Panc1 (cell line): ENCODE data around the gene NCAPD3.

ENCODE experiments used
- POLR2AphosphoS5 ChIP-seq: IDR thresholded peaks from 2 replicates; pipeline ENCODE4 v1.6.1; 2012; ENCODE audit warnings: mild to moderate bottlenecking, low read depth, low read length, moderate library complexity
- TCF7L2 ChIP-seq: IDR thresholded peaks from 2 replicates; pipeline ENCODE4 v1.6.1; 2011; ENCODE audit warnings: mild to moderate bottlenecking, low read depth, low read length, inconsistent platforms
- TF ChIP-seq, protein P1 (sequence below): fragments of 450-650 bp; IDR thresholded peaks from 2 replicates; pipeline ENCODE4 v1.5.1; 2017; ENCODE audit warnings: mild to moderate bottlenecking
- TF ChIP-seq, protein P2 (sequence below), 2 experiments: IDR thresholded peaks; 2 replicates each; pipeline ENCODE4 v1.6.1; 2011 to 2012; ENCODE audit warnings: low read depth in 2 of 2, control low read depth in 1 of 2, low read length in 1 of 2, mild to moderate bottlenecking in 1 of 2, moderate library complexity in 1 of 2; ENCODE audit not compliant: insufficient read depth in 1 of 2

DNA sequence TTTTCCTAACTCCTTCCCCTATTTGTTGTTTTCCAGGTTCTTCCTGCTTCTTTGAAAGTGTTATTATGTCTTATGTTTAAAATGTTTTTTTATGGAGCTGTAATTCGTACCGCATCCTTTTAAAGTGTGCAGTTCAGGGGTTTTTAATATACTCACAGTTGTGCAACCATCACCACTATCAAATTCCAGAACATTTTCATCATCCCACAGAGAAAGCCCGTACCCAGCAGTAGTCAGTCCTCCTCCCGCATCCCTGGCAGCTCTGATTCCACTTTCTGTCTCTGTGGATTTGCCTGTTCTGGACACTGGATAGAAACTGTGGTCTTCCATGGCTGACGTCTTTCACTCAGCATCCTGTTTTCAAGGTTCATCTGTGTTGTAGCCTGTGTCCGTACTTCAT is 81.2 kb downstream of the NCAPD3 start:
- TF ChIP-seq, protein P1, sequence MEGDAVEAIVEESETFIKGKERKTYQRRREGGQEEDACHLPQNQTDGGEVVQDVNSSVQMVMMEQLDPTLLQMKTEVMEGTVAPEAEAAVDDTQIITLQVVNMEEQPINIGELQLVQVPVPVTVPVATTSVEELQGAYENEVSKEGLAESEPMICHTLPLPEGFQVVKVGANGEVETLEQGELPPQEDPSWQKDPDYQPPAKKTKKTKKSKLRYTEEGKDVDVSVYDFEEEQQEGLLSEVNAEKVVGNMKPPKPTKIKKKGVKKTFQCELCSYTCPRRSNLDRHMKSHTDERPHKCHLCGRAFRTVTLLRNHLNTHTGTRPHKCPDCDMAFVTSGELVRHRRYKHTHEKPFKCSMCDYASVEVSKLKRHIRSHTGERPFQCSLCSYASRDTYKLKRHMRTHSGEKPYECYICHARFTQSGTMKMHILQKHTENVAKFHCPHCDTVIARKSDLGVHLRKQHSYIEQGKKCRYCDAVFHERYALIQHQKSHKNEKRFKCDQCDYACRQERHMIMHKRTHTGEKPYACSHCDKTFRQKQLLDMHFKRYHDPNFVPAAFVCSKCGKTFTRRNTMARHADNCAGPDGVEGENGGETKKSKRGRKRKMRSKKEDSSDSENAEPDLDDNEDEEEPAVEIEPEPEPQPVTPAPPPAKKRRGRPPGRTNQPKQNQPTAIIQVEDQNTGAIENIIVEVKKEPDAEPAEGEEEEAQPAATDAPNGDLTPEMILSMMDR, result no peak
- TF ChIP-seq POLR2AphosphoS5 (no peak), TCF7L2 (no peak)
- TF ChIP-seq, protein P2, sequence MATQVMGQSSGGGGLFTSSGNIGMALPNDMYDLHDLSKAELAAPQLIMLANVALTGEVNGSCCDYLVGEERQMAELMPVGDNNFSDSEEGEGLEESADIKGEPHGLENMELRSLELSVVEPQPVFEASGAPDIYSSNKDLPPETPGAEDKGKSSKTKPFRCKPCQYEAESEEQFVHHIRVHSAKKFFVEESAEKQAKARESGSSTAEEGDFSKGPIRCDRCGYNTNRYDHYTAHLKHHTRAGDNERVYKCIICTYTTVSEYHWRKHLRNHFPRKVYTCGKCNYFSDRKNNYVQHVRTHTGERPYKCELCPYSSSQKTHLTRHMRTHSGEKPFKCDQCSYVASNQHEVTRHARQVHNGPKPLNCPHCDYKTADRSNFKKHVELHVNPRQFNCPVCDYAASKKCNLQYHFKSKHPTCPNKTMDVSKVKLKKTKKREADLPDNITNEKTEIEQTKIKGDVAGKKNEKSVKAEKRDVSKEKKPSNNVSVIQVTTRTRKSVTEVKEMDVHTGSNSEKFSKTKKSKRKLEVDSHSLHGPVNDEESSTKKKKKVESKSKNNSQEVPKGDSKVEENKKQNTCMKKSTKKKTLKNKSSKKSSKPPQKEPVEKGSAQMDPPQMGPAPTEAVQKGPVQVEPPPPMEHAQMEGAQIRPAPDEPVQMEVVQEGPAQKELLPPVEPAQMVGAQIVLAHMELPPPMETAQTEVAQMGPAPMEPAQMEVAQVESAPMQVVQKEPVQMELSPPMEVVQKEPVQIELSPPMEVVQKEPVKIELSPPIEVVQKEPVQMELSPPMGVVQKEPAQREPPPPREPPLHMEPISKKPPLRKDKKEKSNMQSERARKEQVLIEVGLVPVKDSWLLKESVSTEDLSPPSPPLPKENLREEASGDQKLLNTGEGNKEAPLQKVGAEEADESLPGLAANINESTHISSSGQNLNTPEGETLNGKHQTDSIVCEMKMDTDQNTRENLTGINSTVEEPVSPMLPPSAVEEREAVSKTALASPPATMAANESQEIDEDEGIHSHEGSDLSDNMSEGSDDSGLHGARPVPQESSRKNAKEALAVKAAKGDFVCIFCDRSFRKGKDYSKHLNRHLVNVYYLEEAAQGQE (IDR thresholded peaks at IDR 0.05; ENCODE audit: insufficient read depth in 1 of 2, low read depth in 2 of 2, low read length in 1 of 2), result no peak
